K562 (cell line): ENCODE measurements around the gene ANTKMT. TPM values are rescaled to one million over a fixed set of nuclear protein-coding genes. Genes with fewer than 3 reads are reported as not detected.

Experiments
- CCNT2 ChIP-seq: IDR thresholded peaks from 2 replicates; pipeline ENCODE4 v1.6.1; 2011; ENCODE audit warnings: borderline replicate concordance, low read depth, mild to moderate bottlenecking, moderate library complexity, mixed read lengths, low read length; ENCODE audit not compliant: insufficient read length; ENCODE audit errors: extremely low read depth
- CHAMP1 ChIP-seq: fragments of 450-650 bp; IDR thresholded peaks from 2 replicates; pipeline ENCODE4 v1.6.1; 2016; ENCODE audit warnings: mild to moderate bottlenecking
- CREM ChIP-seq: IDR thresholded peaks from 2 replicates; pipeline ENCODE4 v1.6.1; 2014; ENCODE audit warnings: antibody characterized with exemption, low read depth
- MBD2 ChIP-seq: sonication (generic); IDR thresholded peaks from 2 replicates; pipeline ENCODE4 v1.6.1; 2016; ENCODE audit warnings: low read depth, borderline replicate concordance
- MCM2 ChIP-seq: fragments of 450-650 bp; IDR thresholded peaks from 2 replicates; pipeline ENCODE4 v1.6.1; 2017; ENCODE audit warnings: low read depth, mild to moderate bottlenecking
- MXD1 ChIP-seq: fragments of 250-450 bp; sonication (Bioruptor Pico); IDR thresholded peaks from 2 replicates; pipeline ENCODE4 v1.8.0; 2021; ENCODE audit warnings: borderline replicate concordance, mild to moderate bottlenecking, moderate library complexity; ENCODE audit not compliant: poor library complexity, severe bottlenecking
- TCF7 ChIP-seq: sonication (generic); IDR thresholded peaks from 2 replicates; pipeline ENCODE4 v1.6.1; 2016; ENCODE audit warnings: antibody characterized with exemption, borderline replicate concordance
- ZNF239 ChIP-seq: fragments of 250-450 bp; sonication (Bioruptor Pico); IDR thresholded peaks from 2 replicates; pipeline ENCODE4 v1.4.0; 2020; ENCODE audit warnings: mild to moderate bottlenecking
- ZNF274 ChIP-seq: IDR thresholded peaks from 2 replicates; pipeline ENCODE4 v1.6.1; 2011; ENCODE audit warnings: low read depth, mild to moderate bottlenecking, low read length, moderate library complexity, borderline replicate concordance
- ZNF384 ChIP-seq: IDR thresholded peaks from 2 replicates; pipeline ENCODE4 v1.6.1; 2012; ENCODE audit warnings: low read depth, low read length, improper control_type of control experiment
- ZNF717 ChIP-seq: fragments of 250-450 bp; sonication (Bioruptor Pico); IDR thresholded peaks from 2 replicates; pipeline ENCODE4 v1.5.0; 2021
- ZNF780A ChIP-seq: fragments of 250-450 bp; sonication (Bioruptor Pico); IDR thresholded peaks from 2 replicates; pipeline ENCODE4 v1.5.0; 2021; ENCODE audit warnings: mild to moderate bottlenecking
- polyA plus RNA-seq, 8 experiments: library from polyadenylated mRNA; depleted of rRNA in 4 of 8; stranded (reverse) in 5 of 8; unstranded in 3 of 8; fragments of >200 nt; fragmentation: Nextera tagmentation in 2 of 8; fragmentation: Illumina TruSeq in 1 of 8; extraction: Ambion mirVana in 2 of 8; extraction: Trizol in 1 of 8; gene quantifications; 2 replicates each; pipeline versions ENCODE4 v1.2.1 to v1.2.3, GENCODE V29; 2011 to 2014; ENCODE audit warnings: inconsistent platforms in 1 of 8, missing spikeins in 1 of 8
- total RNA-seq, 7 experiments: library from RNA; depleted of rRNA in 6 of 7; stranded (reverse); fragments of >200 nt in 6 of 7; fragmentation: Illumina TruSeq in 2 of 7; extraction: Trizol in 2 of 7; gene quantifications; 2 replicates each; pipeline versions ENCODE4 v1.2.1 to v1.2.3, GENCODE V29; 2011 to 2021; ENCODE audit warnings: low replicate concordance in 1 of 7
- TF ChIP-seq, protein P1 (sequence below): fragments of 450-650 bp; formaldehyde crosslinking; IDR thresholded peaks from 2 replicates; pipeline ENCODE4 v1.4.0; 2022; ENCODE audit warnings: missing genetic modification characterization
- TF ChIP-seq, protein P2 (sequence below): fragments of 450-650 bp; IDR thresholded peaks from 2 replicates; pipeline ENCODE4 v1.6.1; 2017; ENCODE audit warnings: antibody characterized with exemption
- TF ChIP-seq, protein P3 (sequence below): IDR thresholded peaks from 2 replicates; pipeline ENCODE4 v1.6.1; 2012; ENCODE audit warnings: low read depth, low read length, improper control_type of control experiment, borderline replicate concordance
- TF ChIP-seq, protein P4 (sequence below), 2 experiments: fragments of 450-650 bp in 1 of 2; IDR thresholded peaks; 2 replicates each; pipeline ENCODE4 v1.6.1; 2011 to 2017; ENCODE audit warnings: low read depth in 2 of 2, antibody characterized with exemption in 1 of 2, borderline replicate concordance in 1 of 2, low read length in 1 of 2, mild to moderate bottlenecking in 1 of 2, mixed read lengths in 1 of 2; ENCODE audit not compliant: control insufficient read depth in 1 of 2

ANTKMT gene
- total and polyA plus RNA-seq, 9 of the 15 experiments (the other 6 are each of a cell fraction or from before 2014, with no cell fraction given) = 0.58 to 217 (median 19.1) TPM

- TF ChIP-seq CCNT2 = no peak
- TF ChIP-seq, protein P1, sequence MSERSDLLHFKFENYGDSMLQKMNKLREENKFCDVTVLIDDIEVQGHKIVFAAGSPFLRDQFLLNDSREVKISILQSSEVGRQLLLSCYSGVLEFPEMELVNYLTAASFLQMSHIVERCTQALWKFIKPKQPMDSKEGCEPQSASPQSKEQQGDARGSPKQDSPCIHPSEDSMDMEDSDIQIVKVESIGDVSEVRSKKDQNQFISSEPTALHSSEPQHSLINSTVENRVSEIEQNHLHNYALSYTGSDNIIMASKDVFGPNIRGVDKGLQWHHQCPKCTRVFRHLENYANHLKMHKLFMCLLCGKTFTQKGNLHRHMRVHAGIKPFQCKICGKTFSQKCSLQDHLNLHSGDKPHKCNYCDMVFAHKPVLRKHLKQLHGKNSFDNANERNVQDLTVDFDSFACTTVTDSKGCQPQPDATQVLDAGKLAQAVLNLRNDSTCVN = no peak
- TF ChIP-seq, protein P2, sequence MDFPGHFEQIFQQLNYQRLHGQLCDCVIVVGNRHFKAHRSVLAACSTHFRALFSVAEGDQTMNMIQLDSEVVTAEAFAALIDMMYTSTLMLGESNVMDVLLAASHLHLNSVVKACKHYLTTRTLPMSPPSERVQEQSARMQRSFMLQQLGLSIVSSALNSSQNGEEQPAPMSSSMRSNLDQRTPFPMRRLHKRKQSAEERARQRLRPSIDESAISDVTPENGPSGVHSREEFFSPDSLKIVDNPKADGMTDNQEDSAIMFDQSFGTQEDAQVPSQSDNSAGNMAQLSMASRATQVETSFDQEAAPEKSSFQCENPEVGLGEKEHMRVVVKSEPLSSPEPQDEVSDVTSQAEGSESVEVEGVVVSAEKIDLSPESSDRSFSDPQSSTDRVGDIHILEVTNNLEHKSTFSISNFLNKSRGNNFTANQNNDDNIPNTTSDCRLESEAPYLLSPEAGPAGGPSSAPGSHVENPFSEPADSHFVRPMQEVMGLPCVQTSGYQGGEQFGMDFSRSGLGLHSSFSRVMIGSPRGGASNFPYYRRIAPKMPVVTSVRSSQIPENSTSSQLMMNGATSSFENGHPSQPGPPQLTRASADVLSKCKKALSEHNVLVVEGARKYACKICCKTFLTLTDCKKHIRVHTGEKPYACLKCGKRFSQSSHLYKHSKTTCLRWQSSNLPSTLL = no peak
- TF ChIP-seq ZNF780A (CRISPR knock-in tag) = no peak
- no peak for TF ChIP-seq ZNF384
- no peak for TF ChIP-seq CHAMP1
- TF ChIP-seq CREM = 0 out of 2 replicates have a peak, but pooled peaks have one; percentile 13
- TF ChIP-seq MBD2 = no peak
- TF ChIP-seq MCM2 = no peak
- TF ChIP-seq, protein P3, sequence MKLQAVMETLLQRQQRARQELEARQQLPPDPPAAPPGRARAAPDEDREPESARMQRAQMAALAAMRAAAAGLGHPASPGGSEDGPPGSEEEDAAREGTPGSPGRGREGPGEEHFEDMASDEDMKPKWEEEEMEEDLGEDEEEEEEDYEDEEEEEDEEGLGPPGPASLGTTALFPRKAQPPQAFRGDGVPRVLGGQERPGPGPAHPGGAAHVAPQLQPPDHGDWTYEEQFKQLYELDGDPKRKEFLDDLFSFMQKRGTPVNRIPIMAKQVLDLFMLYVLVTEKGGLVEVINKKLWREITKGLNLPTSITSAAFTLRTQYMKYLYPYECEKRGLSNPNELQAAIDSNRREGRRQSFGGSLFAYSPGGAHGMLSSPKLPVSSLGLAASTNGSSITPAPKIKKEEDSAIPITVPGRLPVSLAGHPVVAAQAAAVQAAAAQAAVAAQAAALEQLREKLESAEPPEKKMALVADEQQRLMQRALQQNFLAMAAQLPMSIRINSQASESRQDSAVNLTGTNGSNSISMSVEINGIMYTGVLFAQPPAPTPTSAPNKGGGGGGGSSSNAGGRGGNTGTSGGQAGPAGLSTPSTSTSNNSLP = no peak
- TF ChIP-seq ZNF239 (CRISPR knock-in tag) = no peak
- TF ChIP-seq, protein P4, sequence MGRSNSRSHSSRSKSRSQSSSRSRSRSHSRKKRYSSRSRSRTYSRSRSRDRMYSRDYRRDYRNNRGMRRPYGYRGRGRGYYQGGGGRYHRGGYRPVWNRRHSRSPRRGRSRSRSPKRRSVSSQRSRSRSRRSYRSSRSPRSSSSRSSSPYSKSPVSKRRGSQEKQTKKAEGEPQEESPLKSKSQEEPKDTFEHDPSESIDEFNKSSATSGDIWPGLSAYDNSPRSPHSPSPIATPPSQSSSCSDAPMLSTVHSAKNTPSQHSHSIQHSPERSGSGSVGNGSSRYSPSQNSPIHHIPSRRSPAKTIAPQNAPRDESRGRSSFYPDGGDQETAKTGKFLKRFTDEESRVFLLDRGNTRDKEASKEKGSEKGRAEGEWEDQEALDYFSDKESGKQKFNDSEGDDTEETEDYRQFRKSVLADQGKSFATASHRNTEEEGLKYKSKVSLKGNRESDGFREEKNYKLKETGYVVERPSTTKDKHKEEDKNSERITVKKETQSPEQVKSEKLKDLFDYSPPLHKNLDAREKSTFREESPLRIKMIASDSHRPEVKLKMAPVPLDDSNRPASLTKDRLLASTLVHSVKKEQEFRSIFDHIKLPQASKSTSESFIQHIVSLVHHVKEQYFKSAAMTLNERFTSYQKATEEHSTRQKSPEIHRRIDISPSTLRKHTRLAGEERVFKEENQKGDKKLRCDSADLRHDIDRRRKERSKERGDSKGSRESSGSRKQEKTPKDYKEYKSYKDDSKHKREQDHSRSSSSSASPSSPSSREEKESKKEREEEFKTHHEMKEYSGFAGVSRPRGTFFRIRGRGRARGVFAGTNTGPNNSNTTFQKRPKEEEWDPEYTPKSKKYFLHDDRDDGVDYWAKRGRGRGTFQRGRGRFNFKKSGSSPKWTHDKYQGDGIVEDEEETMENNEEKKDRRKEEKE (IDR thresholded peaks at IDR 0.05; ENCODE audit: borderline replicate concordance in 1 of 2, control insufficient read depth in 1 of 2, low read depth in 2 of 2, low read length in 1 of 2) = no peak
- 0 out of 2 replicates have a peak, but pooled peaks have one; percentile 55 for TF ChIP-seq ZNF717 (CRISPR knock-in tag)
- no peak for TF ChIP-seq ZNF274
- TF ChIP-seq MXD1 = no peak
- no peak for TF ChIP-seq TCF7
Observed at GRCh38 chr16:683396-684070, 37.4 kb upstream of the ANTKMT start (continued).
